Upper lobe of left lung (tissue), 4 donors: ENCODE results near the gene EXD1.

ENCODE experiments used
- CTCF ChIP-seq, 6 experiments: fragments of 450-650 bp in 4 of 6; fragments of 200-600 bp in 2 of 6; sonication (generic) in 2 of 6; IDR thresholded peaks; one replicate each; pipeline ENCODE4 v1.5.1; 2016 to 2019; ENCODE audit warnings: antibody characterized with exemption in 6 of 6
- POLR2A ChIP-seq, 4 donors: fragments of 450-650 bp; IDR thresholded peaks; one replicate each; pipeline ENCODE4 v1.5.1; 2016 to 2017; ENCODE audit warnings: antibody characterized with exemption in 4 of 4, mild to moderate bottlenecking in 2 of 4
- POLR2AphosphoS5 ChIP-seq, 2 donors: sonication (generic); formaldehyde crosslinking; IDR thresholded peaks; one replicate each; pipeline ENCODE4 v1.5.1; 2017; ENCODE audit warnings: antibody characterized with exemption in 2 of 2

DNA sequence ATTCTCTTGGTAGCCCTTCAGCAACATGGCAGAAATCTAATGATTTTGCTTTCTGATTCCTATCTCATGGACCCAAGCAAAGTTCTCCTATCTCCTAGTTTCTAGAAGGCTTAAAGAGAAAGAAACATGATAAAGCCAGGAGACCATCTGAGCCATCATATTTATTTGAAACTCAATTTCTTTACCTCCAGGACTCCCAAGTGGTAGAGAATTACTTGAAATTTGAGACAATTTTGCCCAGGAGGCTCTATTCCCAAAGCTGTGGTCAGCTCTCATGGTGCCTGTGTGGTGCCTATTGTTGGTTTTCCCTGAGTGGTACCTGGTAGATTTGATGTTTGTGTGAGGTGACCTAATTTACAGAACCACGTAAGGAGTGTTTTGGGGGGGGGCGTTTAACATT, 39.3 kb upstream of the EXD1 start:
- TF ChIP-seq POLR2A (IDR thresholded peaks at IDR 0.05) = no peak
- TF ChIP-seq CTCF (IDR thresholded peaks at IDR 0.05) = no peak
- TF ChIP-seq POLR2AphosphoS5 (IDR thresholded peaks at IDR 0.05) = no peak
